ENCODE data around the gene CAAP1. TPM values are rescaled to one million over a fixed set of nuclear protein-coding genes. Genes with fewer than 3 reads are reported as not detected.

Gene CAAP1
- total and polyA plus RNA-seq, 2 of the 13 experiments (the other 11 are each of a cell fraction or from before 2014, with no cell fraction given) = 10.9 to 40.2 TPM

DNA sequence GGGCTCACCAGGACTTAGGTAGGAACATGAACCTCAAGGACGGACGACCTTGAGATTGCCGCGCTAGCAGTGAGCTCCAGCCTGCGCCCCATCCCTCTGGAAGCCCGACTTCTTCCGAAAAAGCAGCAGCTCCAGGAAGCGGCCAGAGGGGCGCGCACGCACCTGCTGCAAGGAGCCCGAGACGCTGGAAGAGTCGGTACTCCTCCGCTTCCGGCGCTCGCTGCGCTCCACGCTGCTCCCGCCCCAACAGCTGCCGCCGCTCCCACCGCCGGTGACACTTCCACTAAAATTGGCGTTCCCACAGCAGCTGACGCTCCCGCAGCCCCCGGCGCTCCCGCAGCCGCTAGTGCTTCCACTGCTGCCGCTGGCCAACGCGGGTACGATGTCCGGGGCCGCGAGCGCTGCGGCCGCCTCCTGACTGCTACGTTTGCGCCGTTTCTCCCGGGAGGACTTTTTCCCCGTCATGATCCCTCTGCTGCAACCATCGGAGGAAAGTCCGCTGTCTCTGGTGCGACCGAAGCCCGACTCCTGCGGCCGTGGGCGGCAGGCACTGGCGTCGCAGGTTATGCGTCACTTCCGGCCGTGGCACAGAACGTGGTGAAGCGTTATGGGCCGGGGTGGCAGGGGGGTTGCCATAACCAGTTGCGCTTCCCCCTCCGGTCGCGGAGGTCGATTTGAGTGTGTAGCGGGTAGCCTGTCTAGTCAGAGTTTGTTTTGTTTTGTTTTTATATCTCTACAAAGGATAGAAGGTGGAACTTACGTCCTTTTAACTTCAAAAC lies at the start of gene CAAP1 (continued):
- TF ChIP-seq, protein P1, sequence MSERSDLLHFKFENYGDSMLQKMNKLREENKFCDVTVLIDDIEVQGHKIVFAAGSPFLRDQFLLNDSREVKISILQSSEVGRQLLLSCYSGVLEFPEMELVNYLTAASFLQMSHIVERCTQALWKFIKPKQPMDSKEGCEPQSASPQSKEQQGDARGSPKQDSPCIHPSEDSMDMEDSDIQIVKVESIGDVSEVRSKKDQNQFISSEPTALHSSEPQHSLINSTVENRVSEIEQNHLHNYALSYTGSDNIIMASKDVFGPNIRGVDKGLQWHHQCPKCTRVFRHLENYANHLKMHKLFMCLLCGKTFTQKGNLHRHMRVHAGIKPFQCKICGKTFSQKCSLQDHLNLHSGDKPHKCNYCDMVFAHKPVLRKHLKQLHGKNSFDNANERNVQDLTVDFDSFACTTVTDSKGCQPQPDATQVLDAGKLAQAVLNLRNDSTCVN (CRISPR knock-in tag; IDR thresholded peaks at IDR 0.05; ENCODE audit: borderline replicate concordance) = 0 out of 2 replicates have a peak, but pooled peaks have one; percentile 60
- TF ChIP-seq ONECUT2 (CRISPR knock-in tag; IDR thresholded peaks at IDR 0.05) (peak; percentile 10; the same call in 1 of the 2 replicates), KDM5B (CRISPR knock-in tag; IDR thresholded peaks at IDR 0.05; ENCODE audit: borderline replicate concordance) (peak; percentile 90; the same call in 1 of the 2 replicates), CBX5 (CRISPR knock-in tag; IDR thresholded peaks at IDR 0.05; ENCODE audit: borderline replicate concordance) (peak; percentile 94; the same call in 1 of the 2 replicates), DNMT1 (CRISPR knock-in tag; IDR thresholded peaks at IDR 0.05) (0 out of 2 replicates have a peak, but pooled peaks have one; percentile 69), GTF2F1 (IDR thresholded peaks at IDR 0.05; ENCODE audit: low read length) (no peak), SMARCC2 (IDR thresholded peaks at IDR 0.05) (no peak), ZNF607 (CRISPR knock-in tag; IDR thresholded peaks at IDR 0.05; ENCODE audit: borderline replicate concordance) (peak; percentile 64; the same call in 1 of the 2 replicates), REPIN1 (CRISPR knock-in tag; IDR thresholded peaks at IDR 0.05; ENCODE audit: borderline replicate concordance, low read depth) (peak; percentile 78; the same call in 1 of the 2 replicates), CAMTA2 (CRISPR knock-in tag; IDR thresholded peaks at IDR 0.05; ENCODE audit: borderline replicate concordance) (peak; percentile 59; the same call in 1 of the 2 replicates), GABPB1 (CRISPR knock-in tag; IDR thresholded peaks at IDR 0.05) (peak; percentile 100), ZFP36L2 (CRISPR knock-in tag; IDR thresholded peaks at IDR 0.05) (0 out of 2 replicates have a peak, but pooled peaks have one; percentile 66), ZNF546 (CRISPR knock-in tag; conservative IDR thresholded peaks at IDR 0.05) (no peak; the same call in 1 of the 2 replicates), FOXA3 (CRISPR knock-in tag; IDR thresholded peaks at IDR 0.05) (peak; percentile 40), HCFC1 (IDR thresholded peaks at IDR 0.05; ENCODE audit: low read depth, low read length) (peak; percentile 73)
- TF ChIP-seq, protein P2, sequence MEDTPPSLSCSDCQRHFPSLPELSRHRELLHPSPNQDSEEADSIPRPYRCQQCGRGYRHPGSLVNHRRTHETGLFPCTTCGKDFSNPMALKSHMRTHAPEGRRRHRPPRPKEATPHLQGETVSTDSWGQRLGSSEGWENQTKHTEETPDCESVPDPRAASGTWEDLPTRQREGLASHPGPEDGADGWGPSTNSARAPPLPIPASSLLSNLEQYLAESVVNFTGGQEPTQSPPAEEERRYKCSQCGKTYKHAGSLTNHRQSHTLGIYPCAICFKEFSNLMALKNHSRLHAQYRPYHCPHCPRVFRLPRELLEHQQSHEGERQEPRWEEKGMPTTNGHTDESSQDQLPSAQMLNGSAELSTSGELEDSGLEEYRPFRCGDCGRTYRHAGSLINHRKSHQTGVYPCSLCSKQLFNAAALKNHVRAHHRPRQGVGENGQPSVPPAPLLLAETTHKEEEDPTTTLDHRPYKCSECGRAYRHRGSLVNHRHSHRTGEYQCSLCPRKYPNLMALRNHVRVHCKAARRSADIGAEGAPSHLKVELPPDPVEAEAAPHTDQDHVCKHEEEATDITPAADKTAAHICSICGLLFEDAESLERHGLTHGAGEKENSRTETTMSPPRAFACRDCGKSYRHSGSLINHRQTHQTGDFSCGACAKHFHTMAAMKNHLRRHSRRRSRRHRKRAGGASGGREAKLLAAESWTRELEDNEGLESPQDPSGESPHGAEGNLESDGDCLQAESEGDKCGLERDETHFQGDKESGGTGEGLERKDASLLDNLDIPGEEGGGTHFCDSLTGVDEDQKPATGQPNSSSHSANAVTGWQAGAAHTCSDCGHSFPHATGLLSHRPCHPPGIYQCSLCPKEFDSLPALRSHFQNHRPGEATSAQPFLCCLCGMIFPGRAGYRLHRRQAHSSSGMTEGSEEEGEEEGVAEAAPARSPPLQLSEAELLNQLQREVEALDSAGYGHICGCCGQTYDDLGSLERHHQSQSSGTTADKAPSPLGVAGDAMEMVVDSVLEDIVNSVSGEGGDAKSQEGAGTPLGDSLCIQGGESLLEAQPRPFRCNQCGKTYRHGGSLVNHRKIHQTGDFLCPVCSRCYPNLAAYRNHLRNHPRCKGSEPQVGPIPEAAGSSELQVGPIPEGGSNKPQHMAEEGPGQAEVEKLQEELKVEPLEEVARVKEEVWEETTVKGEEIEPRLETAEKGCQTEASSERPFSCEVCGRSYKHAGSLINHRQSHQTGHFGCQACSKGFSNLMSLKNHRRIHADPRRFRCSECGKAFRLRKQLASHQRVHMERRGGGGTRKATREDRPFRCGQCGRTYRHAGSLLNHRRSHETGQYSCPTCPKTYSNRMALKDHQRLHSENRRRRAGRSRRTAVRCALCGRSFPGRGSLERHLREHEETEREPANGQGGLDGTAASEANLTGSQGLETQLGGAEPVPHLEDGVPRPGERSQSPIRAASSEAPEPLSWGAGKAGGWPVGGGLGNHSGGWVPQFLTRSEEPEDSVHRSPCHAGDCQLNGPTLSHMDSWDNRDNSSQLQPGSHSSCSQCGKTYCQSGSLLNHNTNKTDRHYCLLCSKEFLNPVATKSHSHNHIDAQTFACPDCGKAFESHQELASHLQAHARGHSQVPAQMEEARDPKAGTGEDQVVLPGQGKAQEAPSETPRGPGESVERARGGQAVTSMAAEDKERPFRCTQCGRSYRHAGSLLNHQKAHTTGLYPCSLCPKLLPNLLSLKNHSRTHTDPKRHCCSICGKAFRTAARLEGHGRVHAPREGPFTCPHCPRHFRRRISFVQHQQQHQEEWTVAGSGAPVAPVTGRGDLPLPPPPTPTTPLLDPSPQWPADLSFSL (CRISPR knock-in tag; IDR thresholded peaks at IDR 0.05) = no peak
- TF ChIP-seq, protein P3, sequence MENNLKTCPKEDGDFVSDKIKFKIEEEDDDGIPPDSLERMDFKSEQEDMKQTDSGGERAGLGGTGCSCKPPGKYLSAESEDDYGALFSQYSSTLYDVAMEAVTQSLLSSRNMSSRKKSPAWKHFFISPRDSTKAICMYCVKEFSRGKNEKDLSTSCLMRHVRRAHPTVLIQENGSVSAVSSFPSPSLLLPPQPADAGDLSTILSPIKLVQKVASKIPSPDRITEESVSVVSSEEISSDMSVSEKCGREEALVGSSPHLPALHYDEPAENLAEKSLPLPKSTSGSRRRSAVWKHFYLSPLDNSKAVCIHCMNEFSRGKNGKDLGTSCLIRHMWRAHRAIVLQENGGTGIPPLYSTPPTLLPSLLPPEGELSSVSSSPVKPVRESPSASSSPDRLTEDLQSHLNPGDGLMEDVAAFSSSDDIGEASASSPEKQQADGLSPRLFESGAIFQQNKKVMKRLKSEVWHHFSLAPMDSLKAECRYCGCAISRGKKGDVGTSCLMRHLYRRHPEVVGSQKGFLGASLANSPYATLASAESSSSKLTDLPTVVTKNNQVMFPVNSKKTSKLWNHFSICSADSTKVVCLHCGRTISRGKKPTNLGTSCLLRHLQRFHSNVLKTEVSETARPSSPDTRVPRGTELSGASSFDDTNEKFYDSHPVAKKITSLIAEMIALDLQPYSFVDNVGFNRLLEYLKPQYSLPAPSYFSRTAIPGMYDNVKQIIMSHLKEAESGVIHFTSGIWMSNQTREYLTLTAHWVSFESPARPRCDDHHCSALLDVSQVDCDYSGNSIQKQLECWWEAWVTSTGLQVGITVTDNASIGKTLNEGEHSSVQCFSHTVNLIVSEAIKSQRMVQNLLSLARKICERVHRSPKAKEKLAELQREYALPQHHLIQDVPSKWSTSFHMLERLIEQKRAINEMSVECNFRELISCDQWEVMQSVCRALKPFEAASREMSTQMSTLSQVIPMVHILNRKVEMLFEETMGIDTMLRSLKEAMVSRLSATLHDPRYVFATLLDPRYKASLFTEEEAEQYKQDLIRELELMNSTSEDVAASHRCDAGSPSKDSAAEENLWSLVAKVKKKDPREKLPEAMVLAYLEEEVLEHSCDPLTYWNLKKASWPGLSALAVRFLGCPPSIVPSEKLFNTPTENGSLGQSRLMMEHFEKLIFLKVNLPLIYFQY (CRISPR knock-in tag; IDR thresholded peaks at IDR 0.05; ENCODE audit: borderline replicate concordance) = peak; percentile 65; the same call in 1 of the 2 replicates
